Trophoblast cell (in vitro differentiated cells and primary cell): ENCODE results near the gene HID1.

Experiments
- DNase-seq, 2 donors: peaks; one replicate each; pipeline ENCODE4 v3.0.0-alpha.2; 2016
- H2AFZ ChIP-seq: 2 replicates; pipeline ENCODE4 v1.6.1; 2013; ENCODE audit warnings: low read length, moderate library complexity, mild to moderate bottlenecking; ENCODE audit not compliant: insufficient read depth, poor library complexity
- H2AK5ac ChIP-seq: 2 replicates; pipeline ENCODE4 v1.6.1; 2013; ENCODE audit warnings: mild to moderate bottlenecking, low read length
- H2BK120ac ChIP-seq: 2 replicates; pipeline ENCODE4 v1.6.1; 2013; ENCODE audit warnings: low read length, mild to moderate bottlenecking, moderate library complexity; ENCODE audit not compliant: insufficient read depth, poor library complexity
- H2BK12ac ChIP-seq: 2 replicates; pipeline ENCODE4 v1.6.1; 2013; ENCODE audit warnings: mild to moderate bottlenecking, low read length, moderate library complexity
- H2BK5ac ChIP-seq: 2 replicates; pipeline ENCODE4 v1.6.1; 2013; ENCODE audit warnings: low read length, low read depth, moderate library complexity, mild to moderate bottlenecking; ENCODE audit not compliant: poor library complexity
- H3K14ac ChIP-seq: 2 replicates; pipeline ENCODE4 v1.6.1; 2013; ENCODE audit warnings: mild to moderate bottlenecking, low read length
- H3K18ac ChIP-seq: 2 replicates; pipeline ENCODE4 v1.6.1; 2013; ENCODE audit warnings: mild to moderate bottlenecking, low read length
- H3K23ac ChIP-seq: 2 replicates; pipeline ENCODE4 v1.6.1; 2013; ENCODE audit warnings: low read length
- H3K27ac ChIP-seq: 2 replicates; pipeline ENCODE4 v1.5.1; 2013; ENCODE audit warnings: low read depth, mild to moderate bottlenecking, inconsistent platforms, low read length, moderate library complexity
- H3K27me3 ChIP-seq: 2 replicates; pipeline ENCODE4 v1.6.1; 2013; ENCODE audit warnings: inconsistent platforms, mild to moderate bottlenecking, low read length, moderate library complexity; ENCODE audit not compliant: insufficient read depth
- H3K36me3 ChIP-seq, 2 experiments: 1 replicate in 1 of 2; 2 replicates in 1 of 2; pipeline ENCODE4 v1.6.1; 2013; ENCODE audit warnings: low read length in 2 of 2, mild to moderate bottlenecking in 2 of 2, moderate library complexity in 1 of 2; ENCODE audit not compliant: insufficient read depth in 2 of 2, control insufficient read depth in 1 of 2
- H3K4ac ChIP-seq: 2 replicates; pipeline ENCODE4 v1.6.1; 2013; ENCODE audit warnings: low read depth, mild to moderate bottlenecking, low read length, moderate library complexity
- H3K4me1 ChIP-seq, 2 experiments: 1 replicate in 1 of 2; 2 replicates in 1 of 2; pipeline ENCODE4 v1.6.1; 2013; ENCODE audit warnings: low read length in 2 of 2, mild to moderate bottlenecking in 2 of 2, moderate library complexity in 1 of 2; ENCODE audit not compliant: insufficient read depth in 2 of 2, control insufficient read depth in 1 of 2
- H3K4me2 ChIP-seq: 2 replicates; pipeline ENCODE4 v1.6.1; 2013; ENCODE audit warnings: inconsistent platforms, mild to moderate bottlenecking, low read length, moderate library complexity
- H3K4me3 ChIP-seq: 2 replicates; pipeline ENCODE4 v1.5.1; 2013; ENCODE audit warnings: mild to moderate bottlenecking, low read depth, low read length, inconsistent platforms
- H3K79me1 ChIP-seq: one replicate; pipeline ENCODE4 v1.6.1; 2013; ENCODE audit warnings: low read length
- H3K79me2 ChIP-seq: 2 replicates; pipeline ENCODE4 v1.6.1; 2013; ENCODE audit warnings: low read length, mild to moderate bottlenecking; ENCODE audit not compliant: control insufficient read depth, insufficient read depth, poor library complexity
- H3K9ac ChIP-seq: 2 replicates; pipeline ENCODE4 v1.6.1; 2013; ENCODE audit warnings: mild to moderate bottlenecking, low read length
- H3K9me3 ChIP-seq: 2 replicates; pipeline ENCODE4 v1.6.1; 2013; ENCODE audit warnings: low read depth, mild to moderate bottlenecking, control low read depth, inconsistent platforms, low read length; ENCODE audit not compliant: insufficient read depth
- H4K12ac ChIP-seq: 2 replicates; pipeline ENCODE4 v1.6.1; 2013; ENCODE audit warnings: low read depth, mild to moderate bottlenecking, low read length, moderate library complexity
- H4K8ac ChIP-seq: 2 replicates; pipeline ENCODE4 v1.6.1; 2013; ENCODE audit warnings: low read depth, mild to moderate bottlenecking, low read length, moderate library complexity
- H4K91ac ChIP-seq: one replicate; pipeline ENCODE4 v1.6.1; 2013; ENCODE audit warnings: low read depth, mild to moderate bottlenecking, low read length, moderate library complexity
- WGBS: extraction: QIAGEN DNeasy Blood & Tissue Kit; methylation state at CpG from one replicate; pipeline ENCODE4 v1.1.7; 2013; ENCODE audit warnings: missing lambda C conversion rate; ENCODE audit not compliant: insufficient read length, insufficient coverage; ENCODE audit errors: extremely low coverage; 5-methylcytosine and 5-hydroxymethylcytosine counted together

HID1 gene

DNA sequence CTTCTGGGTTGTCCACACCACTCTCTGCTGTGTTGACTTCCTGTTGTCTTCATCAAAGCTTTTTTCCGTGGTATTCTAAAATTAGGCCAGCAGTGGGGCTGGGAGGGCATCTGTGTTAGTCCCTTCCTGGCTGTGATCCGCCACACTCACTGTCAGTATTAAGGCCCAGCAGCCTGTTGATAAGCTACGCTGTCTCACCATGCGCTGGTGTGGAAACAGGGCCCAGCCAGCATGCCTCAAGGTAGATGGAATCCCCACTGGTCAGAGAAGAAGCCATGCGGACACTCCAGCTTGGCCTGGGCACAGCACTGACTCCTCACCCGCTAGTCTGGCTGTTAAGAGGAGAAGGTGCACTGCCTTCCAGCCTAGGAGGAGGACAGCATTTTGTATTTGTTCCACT lies 26.2 kb upstream of the HID1 start:
- Histone ChIP-seq H3K27me3 (no peaks in the 10 kb centered on the region), H3K4ac (no peak overlapping the region), H2AFZ (no peak overlapping the region), H3K4me3 (no peak overlapping the region), H3K79me1 (no peaks in the 10 kb centered on the region), H2AK5ac (no peak overlapping the region), H3K9ac (no peak overlapping the region), H3K4me1 (no peaks in the 10 kb centered on the region), H3K9me3 (no peaks in the 10 kb centered on the region), H2BK12ac (no peak overlapping the region), H3K4me2 (no peak overlapping the region), H3K18ac (no peak overlapping the region), H2BK5ac (no peak overlapping the region), H3K14ac (no peak overlapping the region), H3K36me3 (peaks cover 29 to 30% of the 10 kb centered on the region in 2 experiments), H3K27ac (no peak overlapping the region), H4K8ac (no peak overlapping the region), H4K12ac (no peak overlapping the region), H4K91ac (no peak overlapping the region), H2BK120ac (no peak overlapping the region), H3K79me2 (no peaks in the 10 kb centered on the region), H3K23ac (no peak overlapping the region)
- no CpG with 5 or more reads among the region's 6 CpGs for WGBS
- no peak for DNase-seq

DNA sequence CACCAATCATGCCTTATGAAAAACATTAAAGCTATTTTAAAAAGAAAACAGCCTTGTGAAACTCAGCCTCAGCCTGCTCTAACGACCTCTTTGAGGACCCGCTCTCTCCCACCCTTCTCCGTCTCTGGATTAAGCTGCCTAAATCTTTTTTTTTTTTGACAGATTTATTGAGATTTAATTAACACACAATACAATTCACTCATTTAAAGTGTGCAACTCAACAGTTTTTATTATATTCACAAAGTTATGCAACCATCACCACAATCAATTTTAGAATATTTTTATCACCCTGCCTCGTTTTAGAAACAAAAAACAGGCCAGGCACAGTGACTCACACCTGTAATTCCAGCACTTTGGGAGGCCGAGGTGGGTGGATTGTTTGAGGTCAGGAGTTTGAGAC lies 23.3 kb upstream of the HID1 start:
- H3K79me2 ChIP-seq, result no peaks in the 10 kb centered on the region
- no peak overlapping the region for H2BK12ac ChIP-seq
- H3K23ac ChIP-seq, result no peak overlapping the region
- DNase-seq, result no peak
- peaks cover 4 to 7% of the 10 kb centered on the region in 2 experiments for H3K36me3 ChIP-seq
- H4K12ac ChIP-seq, result no peak overlapping the region
- no peak overlapping the region for H3K4me2 ChIP-seq
- H3K18ac ChIP-seq, result no peak overlapping the region
- no peaks in the 10 kb centered on the region for H3K27me3 ChIP-seq
- H4K91ac ChIP-seq, result no peak overlapping the region
- no peak overlapping the region for H3K4ac ChIP-seq
- no peak overlapping the region for H3K27ac ChIP-seq
- no peak overlapping the region for H2BK120ac ChIP-seq
- no CpG with 5 or more reads among the region's 5 CpGs for WGBS
- H2AFZ ChIP-seq, result no peak overlapping the region
- no peak overlapping the region for H4K8ac ChIP-seq
- H2BK5ac ChIP-seq, result no peak overlapping the region
- H2AK5ac ChIP-seq, result no peak overlapping the region
- H3K9me3 ChIP-seq, result no peaks in the 10 kb centered on the region
- no peak overlapping the region for H3K14ac ChIP-seq
- peaks cover 4 to 8% of the 10 kb centered on the region in 2 experiments for H3K4me1 ChIP-seq
- H3K9ac ChIP-seq, result no peak overlapping the region
- no peaks in the 10 kb centered on the region for H3K79me1 ChIP-seq
- no peak overlapping the region for H3K4me3 ChIP-seq

- Histone ChIP-seq H3K27ac (no peak overlapping the region), H3K23ac (no peak overlapping the region), H3K4me3 (no peak overlapping the region), H4K12ac (no peak overlapping the region), H3K79me2 (no peaks in the 10 kb centered on the region), H4K8ac (no peak overlapping the region), H2BK5ac (no peak overlapping the region), H2AFZ (no peak overlapping the region), H3K79me1 (no peaks in the 10 kb centered on the region), H3K4me2 (no peak overlapping the region), H3K36me3 (peaks cover 2 to 3% of the 10 kb centered on the region in 2 experiments), H3K4me1 (peaks cover 4 to 8% of the 10 kb centered on the region in 2 experiments), H3K14ac (no peak overlapping the region), H2AK5ac (no peak overlapping the region), H3K9me3 (no peaks in the 10 kb centered on the region), H3K4ac (no peak overlapping the region), H2BK12ac (no peak overlapping the region), H3K9ac (no peak overlapping the region), H4K91ac (no peak overlapping the region), H3K27me3 (no peaks in the 10 kb centered on the region), H2BK120ac (no peak overlapping the region), H3K18ac (no peak overlapping the region)
- DNase-seq, result peak in 1 of 2 donors; percentile 29
- no CpG with 5 or more reads among the region's 7 CpGs for WGBS
These were observed 21.9 kb upstream of the HID1 start for GRCh38 chr17:74994440-74994839.

DNA sequence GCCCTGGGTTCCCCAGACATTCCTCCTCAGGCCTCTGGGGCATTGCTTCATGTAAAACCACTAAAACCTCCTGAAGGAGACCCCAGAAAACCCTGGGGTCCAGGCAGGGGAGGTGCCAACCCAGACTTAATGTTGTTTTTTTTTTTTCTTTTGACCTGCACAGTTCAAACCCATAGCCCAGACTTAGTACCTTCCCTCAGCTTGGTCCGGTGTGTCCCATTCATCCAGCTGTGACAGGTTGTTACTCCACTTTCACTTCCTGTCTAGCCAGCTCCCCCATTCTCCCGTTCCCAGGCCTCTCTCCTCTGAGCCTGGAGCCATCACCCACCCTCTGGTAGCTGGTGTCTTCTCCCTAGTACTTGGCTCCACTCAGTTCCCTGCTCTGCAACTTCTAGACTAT lies 19.7 kb upstream of the HID1 start:
- H3K36me3 ChIP-seq, result no peaks in the 10 kb centered on the region
- H2AK5ac ChIP-seq, result no peak overlapping the region
- H4K8ac ChIP-seq, result no peak overlapping the region
- H4K12ac ChIP-seq, result no peak overlapping the region
- H3K18ac ChIP-seq, result no peak overlapping the region
- DNase-seq, result no peak
- H3K4me3 ChIP-seq, result no peak overlapping the region
- H2BK120ac ChIP-seq, result no peak overlapping the region
- no peak overlapping the region for H3K4me2 ChIP-seq
- no peak overlapping the region for H2BK12ac ChIP-seq
- no peaks in the 10 kb centered on the region for H3K9me3 ChIP-seq
- H2BK5ac ChIP-seq, result no peak overlapping the region
- peaks cover 6% of the 10 kb centered on the region for H3K79me2 ChIP-seq
- no CpG with 5 or more reads among the region's 2 CpGs for WGBS
- H3K9ac ChIP-seq, result no peak overlapping the region
- no peak overlapping the region for H2AFZ ChIP-seq
- no peak overlapping the region for H3K14ac ChIP-seq
- H3K4me1 ChIP-seq, result peaks cover 11 to 17% of the 10 kb centered on the region in 2 experiments
- no peak overlapping the region for H4K91ac ChIP-seq
- H3K23ac ChIP-seq, result no peak overlapping the region
- H3K27ac ChIP-seq, result no peak overlapping the region
- peaks cover 10% of the 10 kb centered on the region for H3K79me1 ChIP-seq
- H3K27me3 ChIP-seq, result no peaks in the 10 kb centered on the region
- no peak overlapping the region for H3K4ac ChIP-seq
